ENCODE results near the gene AGAP1.

The AGAP1 gene

GRCh38 chr2:235858881-235859280 lies 365.0 kb downstream of the AGAP1 start:
- no peak for DNase-seq (ENCODE audit: low read depth in 3 of 3, low spot score in 1 of 3)

DNA sequence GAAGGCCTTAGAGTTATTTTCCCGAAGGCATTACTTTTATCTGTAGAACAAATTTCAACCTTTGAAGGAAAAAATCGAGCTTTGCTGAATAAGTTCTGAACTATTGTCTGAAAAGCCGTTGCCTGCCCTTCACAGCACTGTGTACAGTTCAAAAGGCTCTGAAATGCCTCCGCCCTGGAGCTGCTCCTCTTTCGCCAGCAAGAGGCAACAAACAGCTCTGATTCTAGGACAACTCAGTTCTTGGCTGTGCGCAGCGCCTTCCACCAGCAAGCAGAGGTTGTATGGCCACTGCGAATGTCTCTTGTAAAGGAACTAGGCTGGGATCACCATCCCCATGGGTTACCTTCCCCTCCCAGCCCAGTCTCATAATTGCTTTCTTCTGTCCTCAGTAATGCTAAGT lies 365.8 kb downstream of the AGAP1 start:
- DNase-seq (ENCODE audit: low read depth in 3 of 3, low spot score in 1 of 3): no peak

DNA sequence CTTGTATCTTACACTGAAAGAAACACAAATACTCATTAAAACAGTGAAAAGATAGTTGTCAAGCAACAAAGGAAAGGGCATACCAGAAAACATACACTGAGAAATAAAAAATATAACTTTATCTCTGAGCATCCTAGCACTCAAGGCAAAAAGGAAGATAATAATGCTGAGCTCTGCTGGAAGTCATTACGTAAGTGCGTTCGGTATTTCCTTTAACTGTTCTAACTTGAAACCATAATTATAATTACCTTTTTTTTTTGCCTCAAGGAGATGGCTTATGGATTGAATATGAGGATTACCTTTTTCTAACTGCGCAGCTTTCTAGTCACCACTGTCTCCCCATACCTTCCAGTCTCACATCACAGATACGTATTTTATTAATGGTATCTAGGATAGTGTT lies 366.3 kb downstream of the AGAP1 start:
- no peak for DNase-seq (ENCODE audit: low read depth in 3 of 3, low spot score in 1 of 3)

GRCh38 chr2:235860871-235861270 lies 367.0 kb downstream of the AGAP1 start:
- no peak for DNase-seq (ENCODE audit: low read depth in 3 of 3, low spot score in 1 of 3)

DNA sequence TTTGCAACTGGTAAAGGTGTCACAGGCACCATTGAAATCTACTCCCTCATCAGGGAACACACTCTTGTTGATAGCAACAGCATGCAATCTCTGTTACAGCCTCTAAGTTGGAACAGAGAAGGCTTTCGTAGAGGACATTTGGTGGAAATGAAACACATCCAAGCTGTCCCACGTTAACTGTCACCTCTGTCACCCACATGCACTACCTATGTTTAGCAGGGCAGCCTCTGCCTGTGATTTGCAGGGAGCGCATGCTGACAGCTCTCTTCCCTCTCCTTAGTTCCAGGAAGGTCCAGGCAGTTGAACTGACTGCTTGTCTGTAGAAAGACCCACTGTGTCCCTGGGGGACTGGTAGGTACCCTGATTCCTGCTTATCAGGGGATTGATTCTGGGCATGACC lies 367.5 kb downstream of the AGAP1 start:
- DNase-seq (ENCODE audit: low read depth in 3 of 3, low spot score in 1 of 3): no peak

GRCh38 chr2:235863414-235863813 lies 369.6 kb downstream of the AGAP1 start:
- no peak for DNase-seq (ENCODE audit: low read depth in 3 of 3, low spot score in 1 of 3)

DNA sequence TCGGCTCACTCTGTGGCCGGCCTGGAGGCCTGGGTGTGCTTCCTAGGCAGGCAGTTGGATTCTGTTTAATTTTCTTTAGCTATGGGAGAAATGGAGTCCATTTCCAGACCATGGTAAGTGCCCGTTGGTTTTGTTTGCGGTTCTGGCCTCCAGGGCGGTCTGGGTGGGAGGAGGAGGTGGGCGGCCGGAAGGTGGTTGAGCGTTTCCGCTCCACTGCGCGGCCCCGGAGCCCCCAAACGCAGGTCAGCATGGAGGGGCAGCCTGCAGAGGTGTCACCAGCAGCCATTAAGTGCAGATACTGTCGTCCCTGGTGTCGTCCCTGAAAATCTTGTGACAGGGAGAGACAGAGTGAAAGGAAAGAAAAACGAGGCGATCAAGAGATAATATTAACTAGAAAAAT lies 370.5 kb downstream of the AGAP1 start:
- no peak for DNase-seq (ENCODE audit: low read depth in 3 of 3, low spot score in 1 of 3)

DNA sequence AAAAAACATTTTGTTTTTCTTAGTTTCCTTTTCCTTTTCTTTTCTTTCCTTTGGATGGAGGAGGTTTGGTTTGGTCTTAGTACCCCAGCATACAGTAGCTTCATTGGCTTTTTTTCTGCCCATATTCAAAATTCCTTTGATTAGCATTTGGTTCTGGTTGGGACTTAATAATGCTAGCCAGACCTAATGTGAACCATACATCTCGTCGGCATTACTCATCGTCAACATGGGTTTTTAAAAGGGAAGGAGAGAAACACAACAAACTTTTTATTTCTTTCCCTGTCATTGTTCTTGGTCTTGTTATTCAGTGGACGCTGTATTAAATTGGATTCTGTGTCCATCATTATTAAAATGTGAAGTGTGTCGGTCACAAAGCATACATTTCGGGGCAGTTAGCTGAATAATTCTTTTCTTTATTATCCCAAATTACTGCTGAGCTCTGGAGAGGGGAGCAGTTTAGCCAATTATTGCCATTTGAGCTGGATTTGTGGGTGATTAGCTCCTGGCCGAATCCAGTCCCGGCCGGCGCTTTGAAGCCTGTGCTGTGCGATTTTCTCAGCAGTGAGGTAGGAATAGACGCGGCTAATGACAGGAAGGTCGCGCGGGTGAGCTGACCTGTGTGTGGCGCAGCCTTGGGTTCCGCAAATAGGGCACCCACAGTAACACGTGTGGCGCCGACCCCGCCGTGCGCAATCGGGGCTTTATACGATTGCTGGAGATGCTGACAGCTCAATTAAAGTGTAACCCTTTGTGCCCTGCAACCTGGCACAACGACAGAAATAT lies 371.1 kb downstream of the AGAP1 start:
- DNase-seq (ENCODE audit: low read depth in 3 of 3, low spot score in 1 of 3): no peak

DNA sequence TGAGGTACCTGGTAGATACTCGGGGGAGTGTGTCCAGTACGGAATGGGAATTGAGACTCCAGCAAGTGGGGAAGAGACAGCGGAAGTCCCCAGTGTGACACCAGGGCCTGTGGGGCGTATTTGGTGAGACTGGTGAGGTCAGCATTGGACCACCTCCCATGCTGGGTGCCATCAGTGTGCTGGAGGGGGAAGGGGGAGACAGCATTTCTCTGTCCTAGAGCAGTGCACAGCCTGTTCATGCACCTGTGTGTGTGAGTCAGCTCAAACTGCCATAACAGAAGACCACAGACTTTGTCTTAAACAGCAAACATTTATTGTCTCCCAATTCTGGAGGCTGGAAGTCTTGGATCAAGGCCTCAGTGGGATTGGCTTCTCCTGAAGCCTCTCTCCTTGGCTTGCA lies 372.5 kb downstream of the AGAP1 start:
- no peak for DNase-seq (ENCODE audit: low read depth in 3 of 3, low spot score in 1 of 3)

DNA sequence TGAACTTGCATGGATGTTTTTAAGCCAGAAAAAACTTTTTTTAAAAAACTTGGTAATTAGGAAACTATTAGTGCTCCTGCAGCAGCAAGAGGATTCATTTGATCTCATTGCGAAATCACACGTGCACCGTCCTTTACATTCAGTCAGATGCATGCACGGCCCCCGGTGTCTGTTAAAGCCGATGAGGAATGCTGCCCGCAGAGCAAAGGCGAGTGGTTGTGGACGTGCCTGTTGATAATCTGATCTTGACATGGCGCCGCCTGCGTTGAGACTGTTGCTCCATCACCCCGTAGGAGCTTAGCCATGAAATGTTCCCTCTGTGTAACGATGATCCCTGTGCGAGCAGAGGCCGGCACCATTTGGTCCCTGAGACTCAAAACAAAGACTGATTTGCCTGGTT lies 374.4 kb downstream of the AGAP1 start:
- DNase-seq (ENCODE audit: low read depth in 3 of 3, low spot score in 1 of 3): no peak

GRCh38 chr2:235868645-235869044 lies 374.8 kb downstream of the AGAP1 start:
- no peak for DNase-seq (ENCODE audit: low read depth in 3 of 3, low spot score in 1 of 3)

- DNase-seq (ENCODE audit: low read depth in 3 of 3, low spot score in 1 of 3): no peak
Observed at GRCh38 chr2:235870515-235870914, 376.7 kb downstream of the AGAP1 start.

- DNase-seq (ENCODE audit: low read depth in 3 of 3, low spot score in 1 of 3): no peak
Observed at GRCh38 chr2:235876099-235876679, 382.3 kb downstream of the AGAP1 start.

DNA sequence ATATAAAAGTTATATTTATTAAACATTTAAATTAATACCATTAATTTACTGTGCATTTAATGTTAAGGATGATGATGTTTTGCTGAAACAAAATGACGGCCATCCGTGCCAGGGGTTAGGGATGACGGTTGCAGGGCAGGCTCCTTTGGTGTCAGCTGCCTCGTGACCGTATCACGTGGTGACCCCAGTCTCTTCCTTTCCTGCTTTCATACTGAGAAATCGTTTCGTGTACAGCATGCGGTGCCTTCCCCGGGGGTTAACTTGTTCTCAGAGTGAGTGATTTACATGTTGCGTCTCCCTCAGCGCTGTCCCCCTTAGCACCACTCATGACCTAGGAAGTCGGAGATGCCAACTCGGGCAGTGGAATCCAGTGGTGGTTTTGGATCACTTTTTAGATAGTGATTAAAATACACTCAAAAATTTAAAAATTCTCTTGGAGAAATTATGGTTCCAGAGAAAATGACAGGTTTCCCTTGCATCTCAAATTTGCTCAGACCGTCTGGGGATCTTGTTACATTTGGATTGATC lies 383.5 kb downstream of the AGAP1 start:
- DNase-seq (ENCODE audit: low read depth in 3 of 3, low spot score in 1 of 3): no peak

- DNase-seq (ENCODE audit: low read depth in 3 of 3, low spot score in 1 of 3): no peak
Observed at GRCh38 chr2:235879116-235879515, 385.3 kb downstream of the AGAP1 start.

DNA sequence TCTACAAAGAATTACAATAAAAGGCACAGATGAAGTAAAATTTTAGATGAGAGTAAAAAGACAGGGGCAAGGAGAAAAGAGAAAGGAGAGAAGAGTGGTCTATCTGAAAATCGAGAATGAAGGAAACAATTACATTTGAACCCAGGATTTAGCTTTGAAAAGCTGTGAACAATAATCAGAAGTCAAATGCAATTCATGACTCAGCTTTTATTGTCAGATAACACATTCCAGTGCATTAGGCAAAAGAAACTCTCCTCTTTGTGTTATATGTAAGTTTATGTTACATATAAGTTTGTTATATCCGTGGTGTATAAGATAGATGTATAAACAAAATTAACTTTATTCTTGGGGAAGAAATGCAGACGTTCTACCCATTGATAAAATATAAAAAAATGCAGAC lies 389.8 kb downstream of the AGAP1 start:
- no peak for DNase-seq (ENCODE audit: low read depth in 3 of 3, low spot score in 1 of 3)

- DNase-seq (ENCODE audit: low read depth in 3 of 3, low spot score in 1 of 3): no peak
Observed at GRCh38 chr2:235889302-235889630, 395.4 kb downstream of the AGAP1 start.

DNA sequence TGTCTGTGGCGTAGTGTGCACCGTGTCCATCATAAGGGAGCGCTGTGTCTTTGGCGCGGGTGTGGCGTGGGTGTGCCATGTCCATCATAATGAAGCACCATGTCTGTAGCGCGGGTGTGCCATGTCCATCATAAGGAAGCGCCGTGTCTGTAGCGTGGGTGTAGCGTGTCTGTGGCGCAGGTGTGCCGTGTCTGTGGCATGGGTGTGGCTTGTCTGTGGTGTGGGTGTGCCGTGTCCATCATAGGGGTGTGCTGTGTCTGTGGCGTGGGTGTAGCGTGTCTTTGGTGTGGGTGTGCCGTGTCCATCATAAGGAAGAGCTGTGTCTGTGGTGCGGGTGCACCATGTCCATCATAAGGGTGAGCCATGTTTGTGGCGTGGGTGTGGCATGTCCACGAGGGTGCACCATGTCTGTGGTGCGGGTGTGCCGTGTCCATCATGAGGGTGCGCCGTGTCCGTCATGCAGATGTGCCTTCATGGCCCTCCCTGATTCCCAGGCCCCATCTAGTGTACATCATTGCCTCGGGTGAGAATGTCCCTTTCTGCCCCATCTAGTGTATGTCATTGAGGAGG lies 399.4 kb downstream of the AGAP1 start:
- DNase-seq (ENCODE audit: low read depth in 3 of 3, low spot score in 1 of 3): no peak

GRCh38 chr2:235894839-235895238 lies 401.0 kb downstream of the AGAP1 start:
- DNase-seq (ENCODE audit: low read depth in 3 of 3, low spot score in 1 of 3): no peak

GRCh38 chr2:235896061-235896460 lies 402.2 kb downstream of the AGAP1 start:
- DNase-seq (ENCODE audit: low read depth in 3 of 3, low spot score in 1 of 3): no peak

DNA sequence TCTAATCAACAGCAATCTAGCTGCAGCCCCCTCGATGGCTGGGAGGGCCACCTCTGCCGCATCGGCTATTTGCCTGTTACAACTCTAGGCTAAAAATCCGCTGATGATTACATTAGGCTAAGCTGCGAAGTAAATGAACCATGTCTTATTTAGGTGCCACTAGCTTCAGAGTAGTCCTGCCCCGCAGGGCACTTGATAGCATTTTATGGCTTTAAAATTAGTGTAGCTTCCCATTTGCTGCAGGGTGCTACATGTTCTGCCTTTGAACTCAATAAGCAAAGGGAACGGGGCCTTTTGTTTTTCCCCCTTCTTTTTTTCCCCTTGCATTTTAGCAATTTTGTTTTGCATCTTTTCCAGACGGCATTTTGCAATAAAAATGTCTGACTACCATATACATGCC lies 404.1 kb downstream of the AGAP1 start:
- DNase-seq (ENCODE audit: low read depth in 3 of 3, low spot score in 1 of 3): no peak

DNA sequence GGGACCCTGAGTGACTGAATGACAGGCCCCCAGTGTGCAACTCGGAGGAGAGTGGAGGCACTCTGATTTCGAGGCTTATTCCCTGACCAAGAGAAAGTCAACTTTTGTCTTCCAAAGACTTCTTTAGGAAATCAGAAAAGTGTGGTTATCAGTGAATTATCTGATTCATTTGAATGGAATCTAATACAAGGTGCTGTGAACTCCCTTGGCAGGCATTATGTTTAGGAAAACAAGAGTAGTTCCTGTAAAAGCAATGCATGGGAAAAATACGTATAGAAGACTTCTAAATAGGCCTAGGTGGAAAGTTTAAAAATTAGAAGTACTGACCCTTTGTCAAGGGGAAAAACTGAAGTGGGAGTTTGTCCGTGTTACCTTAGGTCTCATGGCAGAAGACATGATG lies 404.9 kb downstream of the AGAP1 start:
- no peak for DNase-seq (ENCODE audit: low read depth in 3 of 3, low spot score in 1 of 3)

- DNase-seq (ENCODE audit: low read depth in 3 of 3, low spot score in 1 of 3): no peak
Observed at GRCh38 chr2:235900631-235901030, 406.8 kb downstream of the AGAP1 start.

Measured in stimulated activated CD4-positive, alpha-beta T cell treated with anti-CD3 and anti-CD28 coated beads, TNF-alpha, amount 100 ng/mL, for 1 hour (primary cell).